Heart left ventricle (tissue), 16 donors: Measurements from ENCODE around the gene SRGAP1. TPM values are rescaled to one million over a fixed set of nuclear protein-coding genes. Genes with fewer than 3 reads are reported as not detected.

Source experiments
- ATAC-seq, 4 donors: fragments of 200-7000 bp; cut with Tn5 transposase; one replicate each; pipeline ENCODE4 v1.9.1; 2020 to 2022; ENCODE audit warnings: moderate library complexity in 4 of 4, mild to moderate bottlenecking in 3 of 4, moderate number of reproducible peaks in 1 of 4
- DNase-seq, 5 donors: peaks; one replicate each; pipeline ENCODE4 v3.0.0-alpha.2; 2020
- H3K27ac ChIP-seq, 12 donors: fragments of 200-600 bp; sonication (generic) in 4 of 12; one replicate each; pipeline versions ENCODE4 v1.5.0 to v1.8.0; 2016 to 2022; ENCODE audit warnings: mild to moderate bottlenecking in 2 of 12
- H3K27me3 ChIP-seq, 9 donors: fragments of 200-600 bp; sonication (generic) in 2 of 9; one replicate each; pipeline versions ENCODE4 v1.5.1 to v1.8.0; 2016 to 2022; ENCODE audit warnings: mild to moderate bottlenecking in 3 of 9
- H3K36me3 ChIP-seq, 9 donors: fragments of 200-600 bp; sonication (generic) in 2 of 9; one replicate each; pipeline versions ENCODE4 v1.5.0 to v1.8.0; 2018 to 2022; ENCODE audit warnings: mild to moderate bottlenecking in 2 of 9
- H3K4me1 ChIP-seq, 12 donors: fragments of 200-600 bp; sonication (generic) in 4 of 12; one replicate each; pipeline versions ENCODE4 v1.5.0 to v1.8.0; 2016 to 2022; ENCODE audit warnings: mild to moderate bottlenecking in 3 of 12
- H3K4me3 ChIP-seq, 12 donors: fragments of 200-600 bp; sonication (generic) in 4 of 12; one replicate each; pipeline versions ENCODE4 v1.5.0 to v1.8.0; 2017 to 2022; ENCODE audit warnings: mild to moderate bottlenecking in 9 of 12, moderate library complexity in 4 of 12
- H3K9me3 ChIP-seq, 12 donors: fragments of 200-600 bp; sonication (generic) in 4 of 12; one replicate each; pipeline versions ENCODE4 v1.5.0 to v1.8.0; 2016 to 2022; ENCODE audit warnings: mild to moderate bottlenecking in 1 of 12
- CTCF ChIP-seq, 12 donors: fragments of 200-600 bp; sonication (generic) in 4 of 12; IDR thresholded peaks; one replicate each; pipeline versions ENCODE4 v1.5.0 to v1.8.0; 2018 to 2022; ENCODE audit warnings: antibody characterized with exemption in 12 of 12, mild to moderate bottlenecking in 5 of 12
- POLR2A ChIP-seq, 2 donors: fragments of 450-650 bp; IDR thresholded peaks; one replicate each; pipeline ENCODE4 v1.6.1; 2017; ENCODE audit warnings: antibody characterized with exemption in 2 of 2, mild to moderate bottlenecking in 2 of 2, moderate library complexity in 2 of 2
- WGBS, 4 donors: extraction: QIAGEN DNeasy Blood & Tissue Kit in 2 of 4; methylation state at CpG; one replicate each; pipeline versions ENCODE4 v1.1.5 to v1.1.7; 2013 to 2018; 5-methylcytosine and 5-hydroxymethylcytosine counted together
- intact Hi-C, 10 donors: fragments of 100-400 bp; cut with DNase I; formaldehyde crosslinking; loops; one replicate each; pipeline versions ENCODE4 v1.11.1 to v1.14.2; 2022
- polyA plus RNA-seq, 2 donors: library from polyadenylated mRNA; stranded (reverse); fragments of 200-250 nt; gene quantifications; one replicate each; pipeline ENCODE4 v1.2.3, GENCODE V29; 2013
- total RNA-seq, 9 donors: library from RNA; depleted of rRNA in 2 of 9; stranded (reverse); fragments of >200 nt in 2 of 9; fragmentation: NEBNext Ultra II Directional in 3 of 9; extraction: Animal tissue kit (Norgen Biotek cat#: 25700) in 3 of 9; gene quantifications; one replicate each; pipeline versions ENCODE4 v1.1.0 to v1.2.4, GENCODE V29; 2016 to 2023
- donor health status: ischemic (EF 13 %, LVEDD 7.1; RV severe dilation, severe dysfunction).
- donor health status: healthy with polysubstance abuse.
- donor health status: DM: no; HTN: yes; CAD: no.
- donor health status: DM: no; HTN: no; CAD: no.
- donor health status: ischemic (EF 25% LVEDD 6.9; RV normal size, moderate dysfunction).
- donor health status: ischemic (EF 25% LVEDD 5.7; RV mildly dilated, moderate dysfunction).
- donor health status: healthy.
- donor health status: DM: yes; HTN: yes; CAD: no.
- donor health status: ischemic (EF 35%, LVEDD 5.7; RV mildly dilated, moderate dysfunction).
- donor health status: nonischemic (EF 11% LVEDD 7.7; RV severe dilation, severe dysfunction).
- donor health status: DM: yes; HTN: yes; CAD: no.
- donor health status: PGD.
- donor health status: ischemic (EF 29% LVEDD 5.4; RV normal size, mild dysfunction).
- donor health status: nonischemic (EF 23%, LVEDD 6.1; RV moderate dilation, normal function).

SRGAP1 gene
- total and polyA plus RNA-seq, 11 donors: 1.3 to 10.6 (median 4.5) TPM

GRCh38 chr12:64018524-64018923 lies 174.0 kb downstream of the SRGAP1 start:
- Histone ChIP-seq H3K27me3 (no peaks in the 10 kb centered on the region), H3K27ac (no peak overlapping the region), H3K4me3 (no peak overlapping the region), H3K4me1 (no peaks in the 10 kb centered on the region), H3K9me3 (no peaks in the 10 kb centered on the region), H3K36me3 (peaks cover 0 to 8% (median 0%) of the 10 kb centered on the region in 9 donors)
- intact Hi-C loops: no loop called here
- TF ChIP-seq POLR2A (IDR thresholded peaks at IDR 0.05) (no peak), CTCF (IDR thresholded peaks at IDR 0.05) (no peak)
- DNase-seq (no peak), ATAC-seq (no peak)

GRCh38 chr12:64019101-64019500 lies 174.6 kb downstream of the SRGAP1 start:
- no peak overlapping the region for H3K27ac ChIP-seq
- 85 to 93% (median 88%) methylated on average over 2 of the region's 2 CpGs for WGBS, 4 donors
- no peak for DNase-seq

GRCh38 chr12:64019654-64020053 lies 175.2 kb downstream of the SRGAP1 start:
- intact Hi-C loops: no loop called here
- ATAC-seq: no peak

More at GRCh38 chr12:64019101-64019500, 174.6 kb downstream of the SRGAP1 start:
- Histone ChIP-seq H3K4me3 (no peak overlapping the region), H3K36me3 (peaks cover 0 to 8% (median 0%) of the 10 kb centered on the region in 9 donors), H3K27me3 (no peaks in the 10 kb centered on the region), H3K4me1 (no peaks in the 10 kb centered on the region), H3K9me3 (no peaks in the 10 kb centered on the region)
- intact Hi-C loops: no loop called here
- no peak for ATAC-seq
- TF ChIP-seq POLR2A (IDR thresholded peaks at IDR 0.05) (no peak), CTCF (IDR thresholded peaks at IDR 0.05) (no peak)

More at GRCh38 chr12:64019654-64020053, 175.2 kb downstream of the SRGAP1 start:
- Histone ChIP-seq H3K9me3 (no peaks in the 10 kb centered on the region), H3K4me1 (no peaks in the 10 kb centered on the region), H3K27me3 (no peaks in the 10 kb centered on the region), H3K27ac (no peak overlapping the region), H3K36me3 (peaks cover 0 to 8% (median 0%) of the 10 kb centered on the region in 9 donors), H3K4me3 (no peak overlapping the region)
- DNase-seq: no peak
- 83 to 92% (median 86%) methylated on average over 1 of the region's 1 CpG for WGBS, 4 donors
- TF ChIP-seq POLR2A (IDR thresholded peaks at IDR 0.05) (no peak), CTCF (IDR thresholded peaks at IDR 0.05) (no peak)
